ENCODE measurements around the gene INAFM2. TPM values are rescaled to one million over a fixed set of nuclear protein-coding genes. Genes with fewer than 3 reads are reported as not detected.

Gene INAFM2
- total RNA-seq, result 14.9 and 16.8 TPM in 2 replicates

DNA sequence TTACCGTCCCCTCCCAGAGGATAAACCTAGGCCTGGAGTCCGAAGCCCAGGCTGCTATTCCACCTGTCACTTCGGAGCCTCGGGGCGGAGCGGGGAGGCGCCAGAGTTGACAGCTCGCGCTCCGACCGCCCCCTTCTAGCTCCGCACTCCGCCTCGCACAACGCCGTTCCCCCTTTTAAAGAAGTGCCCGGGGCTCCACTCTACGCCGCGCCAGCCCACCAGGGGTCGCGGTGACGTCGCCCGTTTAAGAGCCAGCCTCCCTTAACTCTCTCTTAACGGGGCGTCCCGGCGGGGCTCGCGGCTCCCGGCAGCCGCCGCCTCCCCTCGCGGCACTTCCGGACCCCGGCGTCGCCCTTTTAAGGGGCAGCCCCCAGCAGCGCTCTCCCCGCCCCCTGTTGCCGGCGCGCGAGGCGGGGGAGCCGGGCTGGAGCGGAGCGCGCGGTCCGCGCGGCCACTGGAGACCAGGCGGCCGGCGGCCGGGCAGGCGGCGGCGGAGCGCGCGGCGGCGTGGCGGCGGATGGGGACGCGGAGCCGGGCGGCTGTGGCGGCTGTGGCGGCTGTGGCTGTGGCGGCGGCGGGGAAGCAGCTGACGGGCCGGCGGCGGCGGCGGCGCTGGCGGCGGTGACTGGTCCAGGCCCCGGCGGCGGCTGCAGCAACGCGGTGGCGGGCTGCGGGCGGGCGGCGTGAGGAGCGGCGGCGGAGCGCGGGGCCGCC, at the start of gene INAFM2:
Gene INAFM2 (plus strand): TSS at position 454 of the 714 bp plus-strand sequence. CDS start 364 bp downstream, outside the sequence.
- no peaks in the 10 kb centered on the region for H3K27me3 ChIP-seq (ENCODE audit: control insufficient read depth, insufficient read depth, low read length)
- peak; percentile 77 for DNase-seq (ENCODE audit: low read depth)
- H3K36me3 ChIP-seq (ENCODE audit: control insufficient read depth, insufficient read depth, low read length), result no peaks in the 10 kb centered on the region
- H3K4me3 ChIP-seq (ENCODE audit: low read depth, low read length), result peak within 1 kb of the TSS; percentile 67
- TF ChIP-seq, protein P1, sequence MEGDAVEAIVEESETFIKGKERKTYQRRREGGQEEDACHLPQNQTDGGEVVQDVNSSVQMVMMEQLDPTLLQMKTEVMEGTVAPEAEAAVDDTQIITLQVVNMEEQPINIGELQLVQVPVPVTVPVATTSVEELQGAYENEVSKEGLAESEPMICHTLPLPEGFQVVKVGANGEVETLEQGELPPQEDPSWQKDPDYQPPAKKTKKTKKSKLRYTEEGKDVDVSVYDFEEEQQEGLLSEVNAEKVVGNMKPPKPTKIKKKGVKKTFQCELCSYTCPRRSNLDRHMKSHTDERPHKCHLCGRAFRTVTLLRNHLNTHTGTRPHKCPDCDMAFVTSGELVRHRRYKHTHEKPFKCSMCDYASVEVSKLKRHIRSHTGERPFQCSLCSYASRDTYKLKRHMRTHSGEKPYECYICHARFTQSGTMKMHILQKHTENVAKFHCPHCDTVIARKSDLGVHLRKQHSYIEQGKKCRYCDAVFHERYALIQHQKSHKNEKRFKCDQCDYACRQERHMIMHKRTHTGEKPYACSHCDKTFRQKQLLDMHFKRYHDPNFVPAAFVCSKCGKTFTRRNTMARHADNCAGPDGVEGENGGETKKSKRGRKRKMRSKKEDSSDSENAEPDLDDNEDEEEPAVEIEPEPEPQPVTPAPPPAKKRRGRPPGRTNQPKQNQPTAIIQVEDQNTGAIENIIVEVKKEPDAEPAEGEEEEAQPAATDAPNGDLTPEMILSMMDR (IDR thresholded peaks at IDR 0.05; ENCODE audit: insufficient read depth, low read length, poor library complexity, severe bottlenecking), result peak; percentile 63

DNA sequence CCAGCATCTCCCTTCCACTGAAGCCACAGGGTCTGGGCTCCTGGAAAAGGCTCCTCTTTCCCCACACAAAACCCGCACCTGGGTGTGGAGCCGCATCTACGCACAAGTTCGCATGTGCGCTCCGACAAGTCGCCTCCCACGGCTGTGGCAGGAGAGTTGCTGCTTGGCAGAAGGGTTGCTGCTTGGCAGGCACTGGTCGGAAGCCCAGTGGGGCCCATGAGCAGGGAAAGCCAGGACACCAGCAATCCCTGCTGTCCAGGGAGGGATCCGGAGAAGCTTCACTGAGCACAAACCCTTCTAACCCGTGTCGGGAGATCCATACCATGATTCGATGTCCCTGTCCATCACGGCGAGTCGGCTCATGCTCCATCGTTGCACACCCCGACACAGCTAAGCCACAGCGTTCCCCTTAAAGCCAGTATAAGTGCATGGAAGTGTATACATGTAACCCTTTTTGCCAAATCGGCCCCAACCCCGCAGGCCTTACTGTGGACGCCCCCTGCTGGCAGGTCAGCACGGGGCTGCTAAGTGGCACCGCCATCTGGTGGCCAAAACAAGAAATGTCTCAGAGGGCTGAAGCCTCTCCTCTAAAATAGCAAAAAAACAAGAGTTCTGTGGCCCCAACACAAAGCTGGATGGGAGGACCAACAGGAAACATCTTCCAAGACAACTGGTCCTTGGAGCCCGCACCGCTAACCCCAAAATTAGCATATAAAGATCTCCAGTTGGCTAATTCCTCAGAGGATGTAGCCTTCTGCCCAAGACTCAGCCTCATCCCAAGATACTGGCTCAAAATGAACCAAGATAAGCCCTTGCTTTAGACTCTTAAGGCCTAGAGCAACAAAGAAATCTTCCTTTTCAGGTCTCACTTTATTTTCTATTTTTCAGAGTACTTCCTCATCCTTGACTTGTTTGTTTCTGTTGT, 48.9 kb upstream of the INAFM2 start:
- H3K27me3 ChIP-seq (ENCODE audit: control insufficient read depth, insufficient read depth, low read length), result peaks cover 28% of the 10 kb centered on the region
- DNase-seq (ENCODE audit: low read depth), result no peak
- H3K4me3 ChIP-seq (ENCODE audit: low read depth, low read length), result no peak overlapping the region
- H3K36me3 ChIP-seq (ENCODE audit: control insufficient read depth, insufficient read depth, low read length), result no peaks in the 10 kb centered on the region
- TF ChIP-seq, protein P1 (IDR thresholded peaks at IDR 0.05; ENCODE audit: insufficient read depth, low read length, poor library complexity, severe bottlenecking), result peak; percentile 100

DNA sequence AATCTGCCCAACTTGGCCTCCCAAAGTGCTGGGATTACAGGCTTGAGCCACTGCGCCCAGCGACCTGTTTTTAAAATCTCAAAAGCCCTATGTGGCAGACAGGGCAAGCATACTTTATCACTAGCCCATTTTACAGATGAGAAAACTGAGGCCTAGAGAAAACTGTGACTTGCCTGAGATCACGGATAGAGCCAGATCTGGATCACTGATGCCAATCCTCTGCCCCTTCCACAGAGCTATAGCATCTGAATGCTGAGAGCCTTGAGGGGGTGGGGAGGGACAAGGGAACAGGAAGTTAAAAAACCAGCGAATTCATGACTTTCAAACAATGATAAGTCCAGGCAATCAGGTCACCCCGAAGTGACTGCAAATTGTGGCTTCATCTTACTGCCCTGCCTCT, 48.0 kb upstream of the INAFM2 start:
- TF ChIP-seq, protein P1 (IDR thresholded peaks at IDR 0.05; ENCODE audit: insufficient read depth, low read length, poor library complexity, severe bottlenecking), result no peak

DNA sequence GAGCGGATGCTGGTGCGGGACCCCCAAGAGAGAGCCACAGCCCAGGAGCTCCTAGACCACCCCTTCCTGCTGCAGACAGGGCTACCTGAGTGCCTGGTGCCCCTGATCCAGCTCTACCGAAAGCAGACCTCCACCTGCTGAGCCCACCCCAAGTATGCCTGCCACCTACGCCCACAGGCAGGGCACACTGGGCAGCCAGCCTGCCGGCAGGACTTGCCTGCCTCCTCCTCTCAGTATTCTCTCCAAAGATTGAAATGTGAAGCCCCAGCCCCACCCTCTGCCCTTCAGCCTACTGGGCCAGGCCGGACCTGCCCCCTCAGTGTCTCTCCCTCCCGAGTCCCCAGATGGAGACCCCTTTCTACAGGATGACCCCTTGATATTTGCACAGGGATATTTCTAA, 47.5 kb upstream of the INAFM2 start:
- DNase-seq (ENCODE audit: low read depth), result no peak
- Histone ChIP-seq H3K27me3 (ENCODE audit: control insufficient read depth, insufficient read depth, low read length) (peaks cover 41% of the 10 kb centered on the region), H3K36me3 (ENCODE audit: control insufficient read depth, insufficient read depth, low read length) (no peaks in the 10 kb centered on the region), H3K4me3 (ENCODE audit: low read depth, low read length) (no peak overlapping the region)
- TF ChIP-seq, protein P1 (IDR thresholded peaks at IDR 0.05; ENCODE audit: insufficient read depth, low read length, poor library complexity, severe bottlenecking), result no peak

More for the DNA sequence above, 48.0 kb upstream of the INAFM2 start:
- H3K4me3 ChIP-seq (ENCODE audit: low read depth, low read length), result no peak overlapping the region
- DNase-seq (ENCODE audit: low read depth), result no peak
- H3K27me3 ChIP-seq (ENCODE audit: control insufficient read depth, insufficient read depth, low read length), result peaks cover 37% of the 10 kb centered on the region
- no peaks in the 10 kb centered on the region for H3K36me3 ChIP-seq (ENCODE audit: control insufficient read depth, insufficient read depth, low read length)

DNA sequence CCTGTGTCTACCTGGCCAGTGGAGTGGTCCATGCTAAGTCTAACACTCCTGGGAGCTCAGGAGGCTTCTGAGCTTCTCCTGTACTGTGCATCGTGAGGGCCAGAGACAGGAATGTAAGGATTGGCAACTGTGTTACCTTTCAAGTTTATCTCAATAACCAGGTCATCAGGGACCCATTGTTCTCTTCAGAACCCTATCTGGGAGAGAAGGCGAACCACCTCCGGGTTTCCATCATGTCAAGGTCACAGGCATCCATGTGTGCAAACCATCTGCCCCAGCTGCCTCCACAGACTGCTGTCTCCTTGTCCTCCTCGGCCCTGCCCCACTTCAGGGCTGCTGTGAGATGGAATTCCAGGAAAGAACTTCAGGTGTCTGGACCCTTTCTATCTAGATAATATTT, 46.6 kb upstream of the INAFM2 start:
- TF ChIP-seq, protein P1 (IDR thresholded peaks at IDR 0.05; ENCODE audit: insufficient read depth, low read length, poor library complexity, severe bottlenecking), result no peak
- DNase-seq (ENCODE audit: low read depth), result no peak
- no peak overlapping the region for H3K4me3 ChIP-seq (ENCODE audit: low read depth, low read length)
- no peaks in the 10 kb centered on the region for H3K36me3 ChIP-seq (ENCODE audit: control insufficient read depth, insufficient read depth, low read length)
- H3K27me3 ChIP-seq (ENCODE audit: control insufficient read depth, insufficient read depth, low read length), result peaks cover 51% of the 10 kb centered on the region
